Stomach (tissue), 9 donors: Measurements from ENCODE around the gene SNTG2. TPM values are rescaled to one million over a fixed set of nuclear protein-coding genes. Genes with fewer than 3 reads are reported as not detected.

Source experiments
- DNase-seq, 2 donors: peaks; one replicate each; pipeline versions ENCODE4 v3.0.0 to v3.0.0-alpha.2; 2013 to 2019
- H3K27ac ChIP-seq, 5 donors: fragments of 200-600 bp in 4 of 5; sonication (generic) in 4 of 5; one replicate each; pipeline ENCODE4 v1.5.1; 2013 to 2019; ENCODE audit warnings: mild to moderate bottlenecking in 1 of 5, moderate library complexity in 1 of 5
- H3K27me3 ChIP-seq, 3 donors: fragments of 200-600 bp; sonication (generic); one replicate each; pipeline ENCODE4 v1.5.1; 2017 to 2019; ENCODE audit warnings: mixed run types in 1 of 3
- H3K36me3 ChIP-seq, 4 donors: fragments of 200-600 bp; sonication (generic); 1 replicate in 3 of 4; 2 replicates in 1 of 4; pipeline ENCODE4 v1.5.1; 2016 to 2019
- H3K4me1 ChIP-seq, 4 donors: fragments of 200-600 bp; sonication (generic); one replicate each; pipeline ENCODE4 v1.5.1; 2016 to 2019
- H3K4me3 ChIP-seq, 4 donors: fragments of 200-600 bp; sonication (generic) in 3 of 4; one replicate each; pipeline ENCODE4 v1.5.1; 2016 to 2019; ENCODE audit warnings: mild to moderate bottlenecking in 1 of 4
- H3K9me3 ChIP-seq, 4 donors: fragments of 200-600 bp; sonication (generic); one replicate each; pipeline ENCODE4 v1.5.1; 2016 to 2019
- CTCF ChIP-seq, 7 experiments: fragments of 450-650 bp in 4 of 7; fragments of 200-600 bp in 3 of 7; sonication (generic) in 3 of 7; IDR thresholded peaks; one replicate each; pipeline ENCODE4 v1.5.1; 2016 to 2019; ENCODE audit warnings: antibody characterized with exemption in 7 of 7, control low read depth in 2 of 7, mild to moderate bottlenecking in 1 of 7
- EP300 ChIP-seq: sonication (generic); formaldehyde crosslinking; IDR thresholded peaks from one replicate; pipeline ENCODE4 v1.6.1; 2017; ENCODE audit warnings: antibody characterized with exemption
- POLR2A ChIP-seq, 4 donors: fragments of 450-650 bp; IDR thresholded peaks; one replicate each; pipeline ENCODE4 v1.6.1; 2016; ENCODE audit warnings: antibody characterized with exemption in 4 of 4, control low read depth in 2 of 4, mild to moderate bottlenecking in 1 of 4, moderate library complexity in 1 of 4
- POLR2AphosphoS5 ChIP-seq, 3 donors: sonication (generic); formaldehyde crosslinking; IDR thresholded peaks; one replicate each; pipeline ENCODE4 v1.6.1; 2016; ENCODE audit warnings: antibody characterized with exemption in 3 of 3
- WGBS, 5 donors: extraction: QIAGEN DNeasy Blood & Tissue Kit in 3 of 5; methylation state at CpG; one replicate each; pipeline versions ENCODE4 v1.1.5 to v1.1.7; 2013 to 2018; 5-methylcytosine and 5-hydroxymethylcytosine counted together
- intact Hi-C: fragments of 100-400 bp; cut with DNase I; formaldehyde crosslinking; loops from one replicate; pipeline ENCODE4 v1.15.1; 2023; ENCODE audit warnings: low total_unique reads
- polyA plus RNA-seq, 3 donors: library from polyadenylated mRNA; stranded (reverse); fragments of 200-250 nt; gene quantifications; one replicate each; pipeline ENCODE4 v1.2.3, GENCODE V29; 2013
- total RNA-seq, 5 donors: library from RNA; depleted of rRNA; stranded (reverse); fragments of >200 nt; gene quantifications; one replicate each; pipeline versions ENCODE4 v1.1.0 to v1.2.3, GENCODE V29; 2014 to 2016
- donor health status: healthy with polysubstance abuse.
- donor health status: Bipolar disorder and iron deficiency.
- donor health status: healthy.

Gene SNTG2
- total and polyA plus RNA-seq, 8 donors = 0.68 to 19.6 (median 5.3) TPM; not detected in 1

GRCh38 chr2:938181-939005 is 12.3 kb upstream of the SNTG2 start:
- H3K4me1 ChIP-seq = no peaks in the 10 kb centered on the region
- no peak for TF ChIP-seq CTCF (IDR thresholded peaks at IDR 0.05)
- no peak for TF ChIP-seq EP300
- TF ChIP-seq POLR2A (IDR thresholded peaks at IDR 0.05) = no peak
- no peak for TF ChIP-seq POLR2AphosphoS5 (IDR thresholded peaks at IDR 0.05)
- 85 to 91% (median 90%) methylated on average over 17 to 21 of the region's 21 CpGs for WGBS, 5 donors

GRCh38 chr2:939936-940601 is 10.6 kb upstream of the SNTG2 start:
- Histone ChIP-seq H3K27ac (no peak overlapping the region), H3K36me3 (no peaks in the 10 kb centered on the region), H3K27me3 (peaks cover 0 to 12% (median 0%) of the 10 kb centered on the region in 3 donors), H3K4me3 (no peak overlapping the region), H3K4me1 (no peaks in the 10 kb centered on the region), H3K9me3 (peaks cover 0 to 14% (median 7%) of the 10 kb centered on the region in 4 donors)
- DNase-seq = no peak
- intact Hi-C loops = no loop called here
- TF ChIP-seq CTCF (IDR thresholded peaks at IDR 0.05) (no peak), EP300 (no peak), POLR2AphosphoS5 (IDR thresholded peaks at IDR 0.05) (no peak), POLR2A (IDR thresholded peaks at IDR 0.05) (no peak)
- WGBS, 5 donors = 76 to 81% (median 79%) methylated on average over 8 of the region's 8 CpGs

More at GRCh38 chr2:938181-939005, 12.3 kb upstream of the SNTG2 start:
- Histone ChIP-seq H3K4me3 (no peak overlapping the region), H3K27me3 (peaks cover 0 to 5% (median 0%) of the 10 kb centered on the region in 3 donors), H3K9me3 (no peaks in the 10 kb centered on the region), H3K36me3 (no peaks in the 10 kb centered on the region), H3K27ac (no peak overlapping the region)
- no peak for DNase-seq
- intact Hi-C loops = no loop called here

- no peaks in the 10 kb centered on the region for H3K4me1 ChIP-seq
- H3K4me3 ChIP-seq = no peak overlapping the region
- intact Hi-C loops = no loop called here
- peaks cover 0 to 16% (median 9%) of the 10 kb centered on the region in 4 donors for H3K9me3 ChIP-seq
- DNase-seq = no peak
- 57 to 65% (median 60%) methylated on average over 14 of the region's 14 CpGs for WGBS, 5 donors
- no peak for TF ChIP-seq CTCF (IDR thresholded peaks at IDR 0.05)
- no peak for TF ChIP-seq POLR2AphosphoS5 (IDR thresholded peaks at IDR 0.05)
- TF ChIP-seq EP300 = no peak
- TF ChIP-seq POLR2A (IDR thresholded peaks at IDR 0.05) = no peak
- H3K27me3 ChIP-seq = peaks cover 0 to 20% (median 0%) of the 10 kb centered on the region in 3 donors
- no peak overlapping the region for H3K27ac ChIP-seq
- H3K36me3 ChIP-seq = no peaks in the 10 kb centered on the region
These were observed 8.8 kb upstream of the SNTG2 start for GRCh38 chr2:941871-942270.

- H3K27ac ChIP-seq = no peak overlapping the region
- no peaks in the 10 kb centered on the region for H3K4me1 ChIP-seq
- intact Hi-C loops = no loop called here
These were observed 7.7 kb upstream of the SNTG2 start for GRCh38 chr2:942775-943460.

More at GRCh38 chr2:942775-943460, 7.7 kb upstream of the SNTG2 start:
- Histone ChIP-seq H3K36me3 (no peaks in the 10 kb centered on the region), H3K4me3 (no peak overlapping the region), H3K9me3 (peaks cover 0 to 16% (median 9%) of the 10 kb centered on the region in 4 donors), H3K27me3 (peaks cover 0 to 29% (median 0%) of the 10 kb centered on the region in 3 donors)
- DNase-seq = no peak
- WGBS, 5 donors = 76 to 83% (median 78%) methylated on average over 10 of the region's 10 CpGs
- TF ChIP-seq CTCF (IDR thresholded peaks at IDR 0.05) (no peak), POLR2AphosphoS5 (IDR thresholded peaks at IDR 0.05) (no peak), EP300 (no peak), POLR2A (IDR thresholded peaks at IDR 0.05) (no peak)
